RWPE2 (cell line): ENCODE data around the gene C1orf35.

ENCODE experiments used
- ATAC-seq: fragments of 200-7000 bp; cut with Tn5 transposase; 3 replicates; pipeline ENCODE4 v1.9.1; 2021; ENCODE audit warnings: low read depth
- DNase-seq: peaks from one replicate; pipeline ENCODE4 v3.0.0-alpha.2; 2020; ENCODE audit warnings: low spot score
- H3K27ac ChIP-seq: fragments of 450-650 bp; 2 replicates; pipeline ENCODE4 v1.5.1; 2017; ENCODE audit warnings: mild to moderate bottlenecking; ENCODE audit not compliant: poor library complexity, severe bottlenecking
- H3K27me3 ChIP-seq: fragments of 250-450 bp; sonication (Bioruptor Pico); 2 replicates; pipeline ENCODE4 v1.5.1; 2021; ENCODE audit warnings: mild to moderate bottlenecking, moderate library complexity; ENCODE audit not compliant: insufficient read depth, poor library complexity, severe bottlenecking
- H3K36me3 ChIP-seq: fragments of 250-450 bp; sonication (Bioruptor Pico); 2 replicates; pipeline ENCODE4 v1.5.1; 2020; ENCODE audit warnings: low read depth, mild to moderate bottlenecking, moderate library complexity
- H3K4me1 ChIP-seq: fragments of 250-450 bp; sonication (Bioruptor Pico); 2 replicates; pipeline ENCODE4 v1.5.1; 2021; ENCODE audit warnings: mild to moderate bottlenecking, moderate library complexity; ENCODE audit not compliant: insufficient read depth, poor library complexity, severe bottlenecking
- H3K4me3 ChIP-seq: fragments of 250-450 bp; sonication (Bioruptor Pico); 2 replicates; pipeline ENCODE4 v1.5.1; 2021; ENCODE audit warnings: mild to moderate bottlenecking, moderate library complexity; ENCODE audit not compliant: severe bottlenecking
- H3K9me3 ChIP-seq: fragments of 250-450 bp; sonication (Bioruptor Pico); 2 replicates; pipeline ENCODE4 v1.5.1; 2021; ENCODE audit warnings: mild to moderate bottlenecking, moderate library complexity; ENCODE audit not compliant: severe bottlenecking
- TF ChIP-seq, protein P1 (sequence below): fragments of 450-650 bp; IDR thresholded peaks from one replicate; pipeline ENCODE4 v1.5.1; 2017; ENCODE audit warnings: mild to moderate bottlenecking, moderate library complexity; ENCODE audit not compliant: poor library complexity, severe bottlenecking

C1orf35 gene

DNA sequence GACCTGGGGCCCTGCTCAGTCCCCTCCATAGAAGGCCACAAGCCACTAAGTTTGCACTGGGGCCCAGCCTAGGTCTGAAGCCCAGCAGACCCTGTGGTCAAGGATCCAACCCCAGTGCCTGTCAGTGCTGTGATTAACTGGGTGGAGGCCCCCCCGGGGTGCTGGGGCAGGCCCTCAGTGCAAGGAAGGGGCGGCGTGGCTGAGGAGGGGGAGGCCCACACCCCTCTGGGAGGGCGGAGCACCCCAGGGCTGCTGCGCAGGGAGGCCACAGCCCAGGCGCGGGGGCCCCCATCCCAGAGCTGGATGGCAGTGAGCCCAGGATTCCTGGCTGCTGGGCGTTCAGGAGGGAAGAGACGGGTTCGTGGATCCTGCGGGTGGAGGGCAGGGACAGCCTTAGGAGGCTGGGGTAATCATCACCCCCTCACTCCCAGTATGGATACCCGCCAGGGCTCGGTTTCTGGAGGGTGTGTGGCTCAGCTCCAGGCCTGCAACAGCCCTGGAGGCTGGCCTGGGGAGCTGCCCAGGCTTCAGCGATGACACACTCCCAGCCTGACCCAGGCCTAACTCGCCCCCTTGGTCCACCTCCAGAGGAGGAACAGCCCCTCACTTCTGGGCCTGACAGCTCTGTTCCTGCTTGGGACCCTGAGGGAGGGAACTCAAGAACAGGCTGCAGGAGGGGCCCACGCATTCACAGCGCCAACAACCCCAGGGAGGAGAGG, 47.5 kb upstream of the C1orf35 start:
- Histone ChIP-seq H3K27ac (peak overlapping the region; percentile 83), H3K4me3 (peak overlapping the region; percentile 32), H3K36me3 (peaks cover 7% of the 10 kb centered on the region; the same call in 1 of the 2 replicates), H3K27me3 (no peaks in the 10 kb centered on the region), H3K9me3 (no peaks in the 10 kb centered on the region), H3K4me1 (peaks cover 12% of the 10 kb centered on the region)
- ATAC-seq (peak; percentile 50), DNase-seq (no peak)
- TF ChIP-seq, protein P1, sequence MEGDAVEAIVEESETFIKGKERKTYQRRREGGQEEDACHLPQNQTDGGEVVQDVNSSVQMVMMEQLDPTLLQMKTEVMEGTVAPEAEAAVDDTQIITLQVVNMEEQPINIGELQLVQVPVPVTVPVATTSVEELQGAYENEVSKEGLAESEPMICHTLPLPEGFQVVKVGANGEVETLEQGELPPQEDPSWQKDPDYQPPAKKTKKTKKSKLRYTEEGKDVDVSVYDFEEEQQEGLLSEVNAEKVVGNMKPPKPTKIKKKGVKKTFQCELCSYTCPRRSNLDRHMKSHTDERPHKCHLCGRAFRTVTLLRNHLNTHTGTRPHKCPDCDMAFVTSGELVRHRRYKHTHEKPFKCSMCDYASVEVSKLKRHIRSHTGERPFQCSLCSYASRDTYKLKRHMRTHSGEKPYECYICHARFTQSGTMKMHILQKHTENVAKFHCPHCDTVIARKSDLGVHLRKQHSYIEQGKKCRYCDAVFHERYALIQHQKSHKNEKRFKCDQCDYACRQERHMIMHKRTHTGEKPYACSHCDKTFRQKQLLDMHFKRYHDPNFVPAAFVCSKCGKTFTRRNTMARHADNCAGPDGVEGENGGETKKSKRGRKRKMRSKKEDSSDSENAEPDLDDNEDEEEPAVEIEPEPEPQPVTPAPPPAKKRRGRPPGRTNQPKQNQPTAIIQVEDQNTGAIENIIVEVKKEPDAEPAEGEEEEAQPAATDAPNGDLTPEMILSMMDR, result no peak

DNA sequence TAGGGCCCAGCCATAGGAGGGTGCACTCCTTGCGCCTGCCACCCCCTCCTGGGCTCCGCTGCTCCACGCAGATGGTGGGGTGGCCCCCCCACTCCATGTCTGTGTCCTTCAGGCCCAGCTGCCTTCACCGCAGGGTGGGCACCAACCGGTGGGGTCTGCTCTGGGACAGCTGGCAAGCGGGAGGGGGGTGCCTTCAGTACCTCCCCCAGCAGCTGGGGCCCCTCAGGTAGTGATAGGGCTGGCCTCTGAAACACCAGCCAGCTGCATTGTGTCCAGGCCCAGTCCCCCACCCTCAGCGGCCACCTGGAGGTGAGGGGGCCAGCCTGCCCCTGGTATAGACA, 47.0 kb upstream of the C1orf35 start:
- Histone ChIP-seq H3K9me3 (no peaks in the 10 kb centered on the region), H3K27me3 (no peaks in the 10 kb centered on the region), H3K4me1 (peaks cover 12% of the 10 kb centered on the region), H3K4me3 (peak overlapping the region; percentile 32), H3K27ac (peak overlapping the region; percentile 83), H3K36me3 (peaks cover 7% of the 10 kb centered on the region; the same call in 1 of the 2 replicates)
- DNase-seq (no peak), ATAC-seq (no peak)
- TF ChIP-seq, protein P1, result no peak

DNA sequence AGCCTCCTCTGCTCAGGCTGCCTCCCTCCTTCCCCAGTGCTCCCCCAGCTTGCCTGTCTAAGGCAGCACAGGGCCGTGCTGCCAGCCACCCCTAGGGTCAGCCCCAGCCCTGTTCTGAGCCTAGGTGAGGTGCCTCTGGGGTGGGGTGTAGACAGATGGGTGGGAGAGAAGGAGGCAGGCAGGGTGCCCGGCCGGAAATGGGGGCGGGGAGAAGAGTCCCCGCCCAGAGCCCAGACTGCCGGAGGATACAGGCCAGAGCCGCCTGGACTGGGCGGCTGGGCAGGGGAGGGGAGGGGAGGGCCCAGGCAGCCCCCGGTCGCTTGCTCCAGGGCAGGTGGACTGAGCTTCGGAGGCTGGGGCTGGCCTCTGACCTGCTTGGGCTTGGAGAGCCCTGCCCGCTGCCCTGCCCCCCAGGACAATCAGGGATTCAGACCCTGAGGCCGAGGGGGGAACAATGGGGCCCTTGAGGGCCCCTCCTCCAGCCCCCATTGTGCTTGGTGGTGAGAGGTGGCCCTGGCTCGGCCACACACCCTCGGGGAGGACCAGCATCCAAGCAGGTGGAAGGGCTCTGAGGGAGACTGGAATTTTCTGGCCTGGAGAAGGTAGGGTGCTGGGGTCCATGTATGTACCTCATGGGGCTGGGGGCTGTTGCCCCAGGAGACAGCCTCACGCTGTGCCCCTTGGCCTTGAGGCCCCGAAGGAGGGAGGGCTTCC, 46.4 kb upstream of the C1orf35 start, which contains the start of gene GJC2:
TSS of gene GJC2 (plus strand) at position 525 of the 714 bp plus-strand sequence. CDS start 7,829 bp downstream, outside the sequence.
- Histone ChIP-seq H3K27me3 (no peaks in the 10 kb centered on the region), H3K27ac (peak within 1 kb of the TSS; percentile 83), H3K4me3 (peak within 1 kb of the TSS; percentile 32), H3K4me1 (peaks cover 12% of the 10 kb centered on the region), H3K9me3 (no peaks in the 10 kb centered on the region), H3K36me3 (peaks cover 7% of the 10 kb centered on the region; the same call in 1 of the 2 replicates)
- DNase-seq (peak; percentile 45), ATAC-seq (peak; percentile 69)
- TF ChIP-seq, protein P1, result no peak

DNA sequence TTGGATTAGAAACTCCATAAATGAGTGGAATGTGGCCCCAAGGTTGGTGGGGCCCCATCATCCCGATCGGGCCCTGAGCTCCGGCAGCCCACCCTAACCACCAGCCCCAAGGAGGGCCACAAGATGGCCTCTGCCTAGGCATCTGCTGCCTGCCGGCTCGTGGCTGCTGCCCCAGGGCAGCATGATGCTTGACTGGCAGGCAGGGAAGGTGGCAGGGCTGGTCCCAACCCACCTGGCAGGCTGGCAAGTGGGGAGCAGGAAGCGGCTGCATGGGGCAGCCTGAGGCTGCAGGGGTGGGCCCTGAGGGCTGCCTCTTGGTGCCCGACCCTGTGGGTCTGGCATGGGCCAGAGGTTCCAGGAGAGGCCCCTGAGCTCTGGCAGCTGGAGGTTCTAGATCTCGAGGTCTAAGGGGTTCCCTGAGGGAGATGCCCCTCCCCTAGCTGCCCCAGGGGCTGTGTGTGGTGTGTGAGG, 45.8 kb upstream of the C1orf35 start:
- peak; percentile 31 for ATAC-seq
- TF ChIP-seq, protein P1, result no peak
- H3K27ac ChIP-seq, result peak overlapping the region; percentile 83

More for the DNA sequence above, 45.8 kb upstream of the C1orf35 start:
- peak; percentile 47 for DNase-seq
- H3K9me3 ChIP-seq, result no peaks in the 10 kb centered on the region
- H3K4me1 ChIP-seq, result peaks cover 12% of the 10 kb centered on the region
- peaks cover 7% of the 10 kb centered on the region; the same call in 1 of the 2 replicates for H3K36me3 ChIP-seq
- no peak overlapping the region for H3K4me3 ChIP-seq
- H3K27me3 ChIP-seq, result no peaks in the 10 kb centered on the region
